ENCODE measurements around the gene FAM222A.
"Not testable (repeated sequence)": the region's sequence is repeated elsewhere in the genome, so short reads cannot be mapped to it uniquely, and the experiment has no call there.

FAM222A gene

GRCh38 chr12:109693653-109694600 lies 19.7 kb upstream of the FAM222A start:
- DNase-seq (ENCODE audit: low spot score): no peak

GRCh38 chr12:109694629-109695028 lies 19.0 kb upstream of the FAM222A start:
- DNase-seq (ENCODE audit: low spot score): not testable (repeated sequence)

GRCh38 chr12:109695416-109695815 lies 18.2 kb upstream of the FAM222A start:
- no peak for DNase-seq (ENCODE audit: low spot score)

GRCh38 chr12:109695961-109696461 lies 17.6 kb upstream of the FAM222A start:
- peak; percentile 21 for DNase-seq (ENCODE audit: low spot score)

- DNase-seq (ENCODE audit: low spot score): no peak
Measured at GRCh38 chr12:109696485-109697269, 16.9 kb upstream of the FAM222A start.

- DNase-seq (ENCODE audit: low spot score): no peak
Measured at GRCh38 chr12:109697270-109697553, 16.4 kb upstream of the FAM222A start.

GRCh38 chr12:109697877-109698468 lies 15.7 kb upstream of the FAM222A start:
- no peak for DNase-seq (ENCODE audit: low spot score)

- DNase-seq (ENCODE audit: low spot score): no peak
Measured at GRCh38 chr12:109698820-109699219, 14.8 kb upstream of the FAM222A start.

GRCh38 chr12:109701064-109701463 lies 12.6 kb upstream of the FAM222A start:
- no peak for DNase-seq (ENCODE audit: low spot score)

- no peak for DNase-seq (ENCODE audit: low spot score)
Measured at GRCh38 chr12:109702111-109702841, 11.3 kb upstream of the FAM222A start.

- DNase-seq (ENCODE audit: low spot score): no peak
Measured at GRCh38 chr12:109703684-109704083, 9.9 kb upstream of the FAM222A start.

GRCh38 chr12:109704371-109705098 lies 9.1 kb upstream of the FAM222A start:
- no peak for DNase-seq (ENCODE audit: low spot score)

- DNase-seq (ENCODE audit: low spot score): no peak
Measured at GRCh38 chr12:109705291-109705690, 8.3 kb upstream of the FAM222A start.

GRCh38 chr12:109706398-109706746 lies 7.3 kb upstream of the FAM222A start:
- no peak for DNase-seq (ENCODE audit: low spot score)

- DNase-seq (ENCODE audit: low spot score): no peak
Measured at GRCh38 chr12:109706747-109707469, 6.7 kb upstream of the FAM222A start.

- DNase-seq (ENCODE audit: low spot score): no peak
Measured at GRCh38 chr12:109707470-109707821, 6.2 kb upstream of the FAM222A start.

GRCh38 chr12:109708939-109709338 lies 4.7 kb upstream of the FAM222A start:
- no peak for DNase-seq (ENCODE audit: low spot score)

- no peak for DNase-seq (ENCODE audit: low spot score)
Measured at GRCh38 chr12:109709401-109709991, 4.1 kb upstream of the FAM222A start.

- no peak for DNase-seq (ENCODE audit: low spot score)
Measured at GRCh38 chr12:109710205-109710746, 3.3 kb upstream of the FAM222A start.

All from AG08395 (cell line).